Nephron (organoid): ENCODE results near the gene NINJ2.

ENCODE experiments used
- H3K27ac Mint-ChIP-seq, 3 experiments: 2 replicates each; pipeline ENCODE4 v1.8.0; 2020; ENCODE audit warnings: mixed read lengths in 3 of 3, mild to moderate bottlenecking in 2 of 3, moderate library complexity in 1 of 3
- H3K27me3 Mint-ChIP-seq: 2 replicates; pipeline ENCODE4 v1.8.0; 2021; ENCODE audit warnings: low read depth, mild to moderate bottlenecking, moderate library complexity, mixed read lengths
- H3K36me3 Mint-ChIP-seq: 2 replicates; pipeline ENCODE4 v1.8.0; 2020; ENCODE audit warnings: low read depth, mixed read lengths
- H3K4me1 Mint-ChIP-seq: 2 replicates; pipeline ENCODE4 v1.8.0; 2020; ENCODE audit warnings: mixed read lengths
- H3K4me3 Mint-ChIP-seq, 3 experiments: 2 replicates each; pipeline ENCODE4 v1.8.0; 2020; ENCODE audit warnings: mild to moderate bottlenecking in 3 of 3, mixed read lengths in 3 of 3, moderate library complexity in 2 of 3
- H3K9me3 Mint-ChIP-seq: 2 replicates; pipeline ENCODE4 v1.8.0; 2020; ENCODE audit warnings: mixed read lengths
- TF ChIP-seq, protein P1 (sequence below), 3 experiments: fragments of 200-600 bp; sonication (generic); IDR thresholded peaks; one replicate each; pipeline ENCODE4 v1.5.0; 2021; ENCODE audit warnings: antibody characterized with exemption in 3 of 3; ENCODE audit not compliant: unreplicated experiment in 3 of 3

NINJ2 gene

DNA sequence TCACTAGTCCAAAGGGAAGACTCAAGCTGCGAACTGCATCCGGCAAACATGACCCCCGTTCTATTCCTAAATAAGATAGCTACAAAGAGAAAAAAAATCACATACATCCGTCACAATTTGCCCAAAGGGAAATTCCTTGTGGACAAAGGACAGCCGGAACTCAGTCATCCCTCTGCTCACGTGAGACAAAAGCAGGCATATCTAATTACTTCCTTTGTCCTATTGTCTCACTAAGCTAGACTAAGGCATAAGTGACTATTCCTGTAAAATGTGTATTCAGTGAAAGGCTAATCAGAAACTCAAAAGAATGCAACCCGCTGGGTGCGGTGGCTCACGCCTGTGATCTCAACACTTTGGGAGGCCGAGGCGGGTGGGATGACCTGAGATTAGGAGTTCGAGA, 27.2 kb upstream of the NINJ2 start:
- TF ChIP-seq, protein P1, sequence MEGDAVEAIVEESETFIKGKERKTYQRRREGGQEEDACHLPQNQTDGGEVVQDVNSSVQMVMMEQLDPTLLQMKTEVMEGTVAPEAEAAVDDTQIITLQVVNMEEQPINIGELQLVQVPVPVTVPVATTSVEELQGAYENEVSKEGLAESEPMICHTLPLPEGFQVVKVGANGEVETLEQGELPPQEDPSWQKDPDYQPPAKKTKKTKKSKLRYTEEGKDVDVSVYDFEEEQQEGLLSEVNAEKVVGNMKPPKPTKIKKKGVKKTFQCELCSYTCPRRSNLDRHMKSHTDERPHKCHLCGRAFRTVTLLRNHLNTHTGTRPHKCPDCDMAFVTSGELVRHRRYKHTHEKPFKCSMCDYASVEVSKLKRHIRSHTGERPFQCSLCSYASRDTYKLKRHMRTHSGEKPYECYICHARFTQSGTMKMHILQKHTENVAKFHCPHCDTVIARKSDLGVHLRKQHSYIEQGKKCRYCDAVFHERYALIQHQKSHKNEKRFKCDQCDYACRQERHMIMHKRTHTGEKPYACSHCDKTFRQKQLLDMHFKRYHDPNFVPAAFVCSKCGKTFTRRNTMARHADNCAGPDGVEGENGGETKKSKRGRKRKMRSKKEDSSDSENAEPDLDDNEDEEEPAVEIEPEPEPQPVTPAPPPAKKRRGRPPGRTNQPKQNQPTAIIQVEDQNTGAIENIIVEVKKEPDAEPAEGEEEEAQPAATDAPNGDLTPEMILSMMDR (IDR thresholded peaks at IDR 0.05; ENCODE audit: unreplicated experiment in 3 of 3): no peak
- H3K27me3 Mint-ChIP-seq: no peaks in the 10 kb centered on the region
- peaks cover 14% of the 10 kb centered on the region for H3K9me3 Mint-ChIP-seq
- H3K36me3 Mint-ChIP-seq: no peaks in the 10 kb centered on the region
- H3K4me1 Mint-ChIP-seq: peaks cover 18% of the 10 kb centered on the region
- peak overlapping the region in 1 of 3 experiments; percentile 49 for H3K27ac Mint-ChIP-seq
- no peak overlapping the region for H3K4me3 Mint-ChIP-seq

DNA sequence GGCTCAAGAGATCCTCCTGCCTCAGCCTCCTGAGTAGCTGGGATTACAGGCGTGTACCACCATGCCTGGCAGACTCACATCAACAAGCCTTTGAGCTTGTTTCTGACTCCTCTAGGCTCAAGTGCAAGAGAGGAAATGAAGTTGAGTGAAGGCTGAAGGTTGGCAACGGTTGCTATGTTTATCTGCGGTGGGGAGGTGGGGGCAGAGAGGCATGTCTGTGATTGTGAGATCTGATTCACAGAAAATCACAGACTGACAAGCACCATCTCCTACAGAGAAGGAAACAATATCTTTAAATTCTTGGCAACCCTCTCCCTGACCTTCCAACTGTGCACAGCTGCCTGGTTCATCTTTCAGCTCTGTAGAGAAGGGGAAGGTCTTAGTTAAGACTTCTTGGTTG, 22.1 kb upstream of the NINJ2 start:
- H3K27ac Mint-ChIP-seq: peak overlapping the region in 2 of 3 experiments; percentile 48 to 70
- TF ChIP-seq, protein P1 (IDR thresholded peaks at IDR 0.05; ENCODE audit: unreplicated experiment in 3 of 3): no peak
- no peaks in the 10 kb centered on the region for H3K9me3 Mint-ChIP-seq

DNA sequence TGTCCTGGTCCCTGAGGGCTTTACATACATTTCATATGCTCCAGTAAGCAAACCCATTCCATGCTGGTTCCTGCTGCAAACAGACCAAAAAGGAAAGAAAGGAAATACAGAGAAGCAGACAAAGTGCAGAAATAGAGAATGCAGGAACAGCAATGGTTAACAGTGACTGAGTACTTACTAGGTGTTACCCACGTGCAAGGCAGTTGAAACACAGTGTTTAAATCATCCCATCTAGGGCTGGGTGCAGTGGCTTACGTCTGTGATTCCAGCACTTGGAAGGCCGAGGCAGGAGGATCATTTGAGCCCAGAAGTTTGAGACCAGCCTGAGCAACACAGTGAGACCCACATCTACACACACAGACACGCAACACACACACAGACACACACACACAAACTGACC, 21.2 kb upstream of the NINJ2 start:
- no peaks in the 10 kb centered on the region for H3K9me3 Mint-ChIP-seq

More for the DNA sequence above, 22.1 kb upstream of the NINJ2 start:
- Mint-ChIP-seq H3K4me3 (no peak overlapping the region), H3K27me3 (no peaks in the 10 kb centered on the region), H3K4me1 (peaks cover 34% of the 10 kb centered on the region), H3K36me3 (no peaks in the 10 kb centered on the region)

DNA sequence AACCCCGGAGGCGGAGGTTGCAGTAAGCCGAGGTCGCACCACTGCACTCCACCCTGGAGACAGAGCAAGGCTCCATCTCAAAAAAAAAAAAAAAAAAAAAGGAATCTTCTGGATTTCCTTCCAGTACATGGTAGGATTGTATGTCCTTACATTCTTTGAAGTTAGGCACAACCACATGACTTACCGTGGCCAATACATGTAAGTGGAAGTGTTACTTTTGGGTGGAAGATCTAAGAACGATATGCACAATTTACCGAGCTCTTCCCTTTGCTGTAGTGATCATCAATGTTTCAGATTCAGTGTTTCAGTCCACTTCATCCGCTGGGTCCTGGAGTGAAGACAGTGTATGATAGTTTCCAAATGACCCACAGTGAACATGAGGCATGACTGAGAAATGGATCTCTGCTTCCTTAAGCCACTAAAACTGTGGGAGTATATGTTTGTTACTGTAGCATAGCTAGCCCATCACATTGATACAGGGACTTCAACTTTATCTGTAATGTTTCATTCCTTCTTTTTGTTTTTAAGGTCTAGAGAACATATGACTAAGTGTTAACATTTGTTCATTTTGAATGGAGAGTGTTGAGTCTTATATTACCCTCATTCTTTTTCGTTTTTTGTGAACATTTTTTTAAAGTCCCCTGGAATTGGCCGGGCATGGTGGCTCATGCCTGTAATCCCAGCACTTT, 18.5 kb upstream of the NINJ2 start:
- Mint-ChIP-seq H3K9me3 (no peaks in the 10 kb centered on the region), H3K27me3 (peaks cover 5% of the 10 kb centered on the region), H3K36me3 (no peaks in the 10 kb centered on the region), H3K4me1 (peaks cover 26% of the 10 kb centered on the region), H3K27ac (no peak overlapping the region), H3K4me3 (no peak overlapping the region)
- TF ChIP-seq, protein P1 (IDR thresholded peaks at IDR 0.05; ENCODE audit: unreplicated experiment in 3 of 3): no peak

More for the DNA sequence above, 21.2 kb upstream of the NINJ2 start:
- H3K4me1 Mint-ChIP-seq: peaks cover 34% of the 10 kb centered on the region
- H3K4me3 Mint-ChIP-seq: no peak overlapping the region
- TF ChIP-seq, protein P1 (IDR thresholded peaks at IDR 0.05; ENCODE audit: unreplicated experiment in 3 of 3): no peak
- peak overlapping the region in 1 of 3 experiments; percentile 3 for H3K27ac Mint-ChIP-seq
- no peaks in the 10 kb centered on the region for H3K27me3 Mint-ChIP-seq
- H3K36me3 Mint-ChIP-seq: no peaks in the 10 kb centered on the region

DNA sequence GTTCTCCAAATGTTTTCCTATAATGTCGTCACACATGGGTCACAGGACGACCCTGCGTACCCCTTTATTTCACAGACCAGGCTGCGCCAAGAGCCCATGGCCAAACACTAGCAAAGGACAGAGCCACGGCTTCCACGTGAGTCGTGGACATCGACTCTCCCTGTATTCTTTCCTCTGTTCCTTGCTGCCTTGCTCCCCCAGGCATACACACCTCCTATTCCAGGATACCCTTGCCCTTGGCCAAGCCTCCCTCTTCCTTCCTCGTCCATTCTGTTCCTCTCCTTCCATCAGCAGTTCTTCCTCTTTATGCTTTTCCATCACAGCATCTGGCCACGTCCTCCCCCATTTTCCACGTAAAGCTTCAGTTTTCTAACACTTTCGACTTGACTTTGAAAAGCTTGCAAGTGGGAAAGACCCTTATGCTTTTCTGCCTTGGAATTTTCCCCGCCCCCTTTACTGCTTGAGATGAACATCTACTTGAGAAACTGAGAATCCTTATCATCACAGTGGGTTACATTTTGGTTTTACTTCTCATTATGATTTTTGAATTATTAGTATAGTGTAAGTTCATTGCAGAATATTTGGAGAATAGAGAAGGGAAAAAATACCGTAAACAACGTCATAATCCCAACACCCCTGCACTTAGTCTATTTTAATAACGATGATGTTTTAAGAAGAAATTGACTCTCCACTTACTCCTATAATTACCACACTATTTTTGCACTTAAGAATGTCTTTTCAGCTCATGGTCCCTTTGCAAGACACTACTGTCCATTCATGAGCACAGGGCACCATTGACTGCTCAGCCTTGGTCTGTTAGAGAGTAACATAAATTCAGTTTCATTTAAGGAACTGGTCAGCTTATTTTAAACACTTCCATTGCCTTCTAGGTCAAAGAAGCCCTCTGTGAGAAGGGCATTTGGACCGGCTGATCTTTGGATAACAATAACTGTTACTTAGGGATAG, 15.8 kb upstream of the NINJ2 start:
- no peak overlapping the region for H3K27ac Mint-ChIP-seq
- no peak overlapping the region for H3K4me3 Mint-ChIP-seq
- TF ChIP-seq, protein P1 (IDR thresholded peaks at IDR 0.05; ENCODE audit: unreplicated experiment in 3 of 3): no peak

More for the DNA sequence above, 15.8 kb upstream of the NINJ2 start:
- H3K36me3 Mint-ChIP-seq: no peaks in the 10 kb centered on the region
- peaks cover 5% of the 10 kb centered on the region for H3K27me3 Mint-ChIP-seq
- H3K4me1 Mint-ChIP-seq: peaks cover 11% of the 10 kb centered on the region
- H3K9me3 Mint-ChIP-seq: no peaks in the 10 kb centered on the region
